ENCODE results near the gene BBOF1. TPM values are rescaled to one million over a fixed set of nuclear protein-coding genes. Genes with fewer than 3 reads are reported as not detected.

The BBOF1 gene
- total RNA-seq, 3 donors from 2014 or later (not counting 1 experiment from before 2014, with no cell fraction given): 3.1 to 3.6 (median 3.2) TPM

DNA sequence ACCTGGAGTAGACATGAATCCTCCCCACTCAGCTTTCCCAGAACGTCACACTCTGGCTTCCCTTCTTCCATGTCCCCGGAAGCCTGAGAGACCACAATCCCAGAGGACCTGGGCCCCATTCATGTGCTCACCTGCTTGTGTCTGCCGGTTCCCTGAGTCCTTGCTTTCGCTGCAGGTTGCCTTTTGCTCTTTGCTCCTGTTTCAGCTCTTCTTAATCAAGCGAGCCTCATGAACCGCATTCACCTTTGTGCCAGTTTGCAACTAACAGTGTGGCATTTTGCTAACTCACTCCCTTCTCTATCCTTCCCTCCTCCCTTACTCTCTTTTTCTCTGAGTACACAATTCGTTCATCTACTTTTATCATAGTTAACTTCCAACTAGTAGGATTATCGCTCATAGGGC is 23.2 kb upstream of the BBOF1 start:
- 97% methylated on average over 8 of the region's 8 CpGs for WGBS (ENCODE audit: insufficient coverage)
- H3K9me3 Mint-ChIP-seq: no peaks in the 10 kb centered on the region

DNA sequence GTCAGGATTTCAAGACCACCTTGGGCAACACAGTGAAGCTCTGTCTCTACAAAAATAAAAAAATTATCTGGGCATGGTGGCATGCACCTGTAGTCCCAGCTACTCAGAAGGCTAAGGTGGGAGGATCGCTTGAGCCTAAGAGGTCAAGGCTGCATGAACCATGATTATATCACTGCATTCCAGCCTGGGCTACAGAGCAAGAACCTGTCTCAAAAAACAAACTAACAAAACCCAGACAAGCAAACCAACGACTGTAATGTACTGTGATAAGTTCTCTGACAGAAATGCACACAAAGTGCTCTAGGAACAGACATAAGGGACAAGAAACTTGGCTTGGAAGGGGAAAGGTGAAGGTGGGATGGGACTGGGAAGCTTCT is 22.4 kb upstream of the BBOF1 start:
- Histone ChIP-seq H3K4me1 (ENCODE audit: control insufficient read depth, insufficient read depth, low read length) (no peaks in the 10 kb centered on the region), H3K36me3 (ENCODE audit: control insufficient read depth, insufficient read depth, low read length) (peaks cover 3% of the 10 kb centered on the region), H3K27me3 (ENCODE audit: control insufficient read depth, insufficient read depth, low read length) (no peaks in the 10 kb centered on the region), H3K9me3 (ENCODE audit: control insufficient read depth, insufficient read depth, low read length) (no peaks in the 10 kb centered on the region), H3K27ac (ENCODE audit: low read length) (no peak overlapping the region), H3K4me3 (ENCODE audit: low read length) (no peak overlapping the region)
- DNase-seq (no peak), ATAC-seq (no peak)
- WGBS (ENCODE audit: insufficient coverage): 60% methylated on average over 2 of the region's 2 CpGs
- Mint-ChIP-seq H3K4me3 (no peak overlapping the region), H3K27me3 (ENCODE audit: low read depth in 2 of 2) (no peaks in the 10 kb centered on the region), H3K27ac (no peak overlapping the region), H3K36me3 (no peaks in the 10 kb centered on the region), H3K9me3 (no peaks in the 10 kb centered on the region), H3K4me1 (no peaks in the 10 kb centered on the region)
- TF ChIP-seq, protein P1, sequence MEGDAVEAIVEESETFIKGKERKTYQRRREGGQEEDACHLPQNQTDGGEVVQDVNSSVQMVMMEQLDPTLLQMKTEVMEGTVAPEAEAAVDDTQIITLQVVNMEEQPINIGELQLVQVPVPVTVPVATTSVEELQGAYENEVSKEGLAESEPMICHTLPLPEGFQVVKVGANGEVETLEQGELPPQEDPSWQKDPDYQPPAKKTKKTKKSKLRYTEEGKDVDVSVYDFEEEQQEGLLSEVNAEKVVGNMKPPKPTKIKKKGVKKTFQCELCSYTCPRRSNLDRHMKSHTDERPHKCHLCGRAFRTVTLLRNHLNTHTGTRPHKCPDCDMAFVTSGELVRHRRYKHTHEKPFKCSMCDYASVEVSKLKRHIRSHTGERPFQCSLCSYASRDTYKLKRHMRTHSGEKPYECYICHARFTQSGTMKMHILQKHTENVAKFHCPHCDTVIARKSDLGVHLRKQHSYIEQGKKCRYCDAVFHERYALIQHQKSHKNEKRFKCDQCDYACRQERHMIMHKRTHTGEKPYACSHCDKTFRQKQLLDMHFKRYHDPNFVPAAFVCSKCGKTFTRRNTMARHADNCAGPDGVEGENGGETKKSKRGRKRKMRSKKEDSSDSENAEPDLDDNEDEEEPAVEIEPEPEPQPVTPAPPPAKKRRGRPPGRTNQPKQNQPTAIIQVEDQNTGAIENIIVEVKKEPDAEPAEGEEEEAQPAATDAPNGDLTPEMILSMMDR (IDR thresholded peaks at IDR 0.05): no peak
- intact Hi-C loops (cut with micrococcal nuclease): no loop called here

More for the DNA sequence above, 23.2 kb upstream of the BBOF1 start:
- Mint-ChIP-seq H3K27me3 (ENCODE audit: low read depth in 2 of 2) (no peaks in the 10 kb centered on the region), H3K36me3 (no peaks in the 10 kb centered on the region), H3K4me3 (no peak overlapping the region), H3K27ac (no peak overlapping the region), H3K4me1 (no peaks in the 10 kb centered on the region)
- no peak overlapping the region for H3K4me3 ChIP-seq (ENCODE audit: low read length)
- H3K27me3 ChIP-seq (ENCODE audit: control insufficient read depth, insufficient read depth, low read length): no peaks in the 10 kb centered on the region
- DNase-seq (no peak), ATAC-seq (no peak)
- peaks cover 3% of the 10 kb centered on the region for H3K36me3 ChIP-seq (ENCODE audit: control insufficient read depth, insufficient read depth, low read length)
- no peak overlapping the region for H3K27ac ChIP-seq (ENCODE audit: low read length)
- TF ChIP-seq, protein P1 (IDR thresholded peaks at IDR 0.05): no peak
- no peaks in the 10 kb centered on the region for H3K9me3 ChIP-seq (ENCODE audit: control insufficient read depth, insufficient read depth, low read length)
- H3K4me1 ChIP-seq (ENCODE audit: control insufficient read depth, insufficient read depth, low read length): no peaks in the 10 kb centered on the region
- intact Hi-C loops (cut with micrococcal nuclease): no loop called here

DNA sequence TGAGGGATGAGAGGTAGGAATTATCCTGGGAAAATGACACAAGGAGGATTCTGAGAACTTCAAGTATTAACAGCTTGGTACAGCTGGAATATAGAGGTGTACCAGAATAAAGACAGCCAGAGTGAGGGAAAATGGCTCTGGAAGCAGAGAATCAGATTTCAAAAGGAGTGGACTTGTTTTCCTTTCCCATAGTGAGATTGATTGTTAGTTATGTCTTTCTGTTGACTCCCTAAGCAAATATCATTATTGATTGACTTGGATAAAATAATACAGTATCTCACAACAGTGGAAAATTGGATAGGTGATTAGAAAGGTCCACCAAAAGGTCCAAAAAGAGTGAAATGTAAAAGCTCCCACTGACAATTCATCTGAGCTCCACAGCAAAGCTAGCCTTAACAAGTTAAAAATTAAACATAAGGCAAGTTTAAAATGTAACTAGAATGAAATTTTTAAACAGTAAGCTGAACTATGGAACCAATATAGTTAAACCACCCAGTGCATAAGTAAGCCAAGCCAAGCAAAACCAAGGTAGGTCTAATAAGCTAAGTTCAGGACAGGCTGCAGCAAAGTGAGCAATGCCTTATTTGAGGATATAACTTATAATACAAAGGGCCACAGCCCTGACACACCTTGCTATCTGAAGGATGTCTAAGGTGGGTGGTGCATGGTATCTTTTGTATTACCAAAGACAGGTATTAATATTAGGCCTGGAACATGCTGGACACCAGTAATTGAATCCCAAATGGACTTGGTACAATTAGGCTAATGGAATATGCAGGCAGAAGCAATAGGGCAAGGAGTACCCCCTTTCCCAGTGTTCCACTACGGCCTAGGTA is 21.8 kb upstream of the BBOF1 start:
- 80% methylated on average over 1 of the region's 1 CpG for WGBS (ENCODE audit: insufficient coverage)
- Mint-ChIP-seq H3K4me3 (no peak overlapping the region), H3K9me3 (no peaks in the 10 kb centered on the region), H3K36me3 (no peaks in the 10 kb centered on the region), H3K27me3 (ENCODE audit: low read depth in 2 of 2) (no peaks in the 10 kb centered on the region), H3K27ac (no peak overlapping the region), H3K4me1 (no peaks in the 10 kb centered on the region)
- H3K9me3 ChIP-seq (ENCODE audit: control insufficient read depth, insufficient read depth, low read length): no peaks in the 10 kb centered on the region
- TF ChIP-seq, protein P1 (IDR thresholded peaks at IDR 0.05): no peak
- ATAC-seq (no peak), DNase-seq (no peak)
- peaks cover 3% of the 10 kb centered on the region for H3K36me3 ChIP-seq (ENCODE audit: control insufficient read depth, insufficient read depth, low read length)
- no peaks in the 10 kb centered on the region for H3K27me3 ChIP-seq (ENCODE audit: control insufficient read depth, insufficient read depth, low read length)
- H3K4me1 ChIP-seq (ENCODE audit: control insufficient read depth, insufficient read depth, low read length): no peaks in the 10 kb centered on the region
- H3K4me3 ChIP-seq (ENCODE audit: low read length): no peak overlapping the region
- intact Hi-C loops (cut with micrococcal nuclease): no loop called here
- H3K27ac ChIP-seq (ENCODE audit: low read length): no peak overlapping the region
